Body of pancreas (tissue), 4 donors: ENCODE results near the gene ADGRV1. TPM values are rescaled to one million over a fixed set of nuclear protein-coding genes. Genes with fewer than 3 reads are reported as not detected.
"Not testable (repeated sequence)": the region's sequence is repeated elsewhere in the genome, so short reads cannot be mapped to it uniquely, and the experiment has no call there.

Experiments used
- ATAC-seq: fragments of 150-250 bp; one replicate; pipeline ENCODE4 v1.9.1; 2016
- DNase-seq, 4 donors: peaks; one replicate each; pipeline ENCODE4 v3.0.0-alpha.2; 2019
- H3K27ac ChIP-seq, 4 donors: fragments of 200-600 bp; sonication (generic); 1 replicate in 3 of 4; 2 replicates in 1 of 4; pipeline versions ENCODE4 v1.5.1 to v1.6.1; 2016 to 2019; ENCODE audit warnings: mild to moderate bottlenecking in 1 of 4, mixed read lengths in 1 of 4, moderate library complexity in 1 of 4
- H3K27me3 ChIP-seq, 2 donors: fragments of 200-600 bp; sonication (generic); one replicate each; pipeline ENCODE4 v1.6.0; 2016; ENCODE audit warnings: mild to moderate bottlenecking in 1 of 2
- H3K36me3 ChIP-seq, 2 donors: fragments of 200-600 bp; sonication (generic); replicated peaks in 1 of 2; 2 replicates each; pipeline ENCODE4 v1.5.1; 2016; ENCODE audit warnings: low read depth in 2 of 2; ENCODE audit not compliant: insufficient read depth in 1 of 2
- H3K4me1 ChIP-seq: fragments of 200-600 bp; sonication (generic); one replicate; pipeline ENCODE4 v1.6.0; 2016
- H3K4me3 ChIP-seq, 2 donors: fragments of 200-600 bp; sonication (generic); 1 replicate in 1 of 2; 2 replicates in 1 of 2; pipeline ENCODE4 v1.5.1; 2016 to 2019
- H3K9me3 ChIP-seq, 3 donors: fragments of 200-600 bp; sonication (generic); 1 replicate in 2 of 3; 2 replicates in 1 of 3; pipeline ENCODE4 v1.5.1; 2016
- CTCF ChIP-seq, 7 experiments: fragments of 450-650 bp in 4 of 7; fragments of 200-600 bp in 3 of 7; sonication (generic) in 3 of 7; IDR thresholded peaks; one replicate each; pipeline ENCODE4 v1.5.1; 2016 to 2019; ENCODE audit warnings: antibody characterized with exemption in 7 of 7
- POLR2A ChIP-seq, 3 donors: fragments of 450-650 bp; IDR thresholded peaks; one replicate each; pipeline ENCODE4 v1.6.1; 2016; ENCODE audit warnings: antibody characterized with exemption in 3 of 3, mild to moderate bottlenecking in 2 of 3
- WGBS, 2 donors: methylation state at CpG; one replicate each; pipeline ENCODE4 v1.1.5; 2017; 5-methylcytosine and 5-hydroxymethylcytosine counted together
- intact Hi-C: fragments of 100-400 bp; cut with DNase I; formaldehyde crosslinking; loops from one replicate; pipeline ENCODE4 v1.15.1; 2023
- total RNA-seq, 2 donors: library from RNA; depleted of rRNA; stranded (reverse); fragments of >200 nt; gene quantifications; one replicate each; pipeline ENCODE4 v1.1.0, GENCODE V29; 2016

Gene ADGRV1
- total RNA-seq, 2 donors from 2014 or later: 19.2 to 21.4 TPM

GRCh38 chr5:91032125-91032524 lies 473.5 kb downstream of the ADGRV1 start:
- 79 to 82% methylated on average over 5 of the region's 5 CpGs for WGBS, 2 donors
- TF ChIP-seq POLR2A (IDR thresholded peaks at IDR 0.05) (no peak), CTCF (IDR thresholded peaks at IDR 0.05) (no peak)
- ATAC-seq: no peak

GRCh38 chr5:91033370-91033769 lies 474.8 kb downstream of the ADGRV1 start:
- 91 to 100% methylated on average over 1 of the region's 1 CpG for WGBS, 2 donors

More at GRCh38 chr5:91032125-91032524, 473.5 kb downstream of the ADGRV1 start:
- no peaks in the 10 kb centered on the region for H3K9me3 ChIP-seq
- no peak overlapping the region for H3K27ac ChIP-seq
- intact Hi-C loops: no loop called here
- no peaks in the 10 kb centered on the region for H3K27me3 ChIP-seq
- DNase-seq: no peak
- no peaks in the 10 kb centered on the region for H3K36me3 ChIP-seq
- H3K4me1 ChIP-seq: peaks cover 14% of the 10 kb centered on the region
- no peak overlapping the region for H3K4me3 ChIP-seq

GRCh38 chr5:91038180-91038808 lies 479.7 kb downstream of the ADGRV1 start:
- TF ChIP-seq CTCF (IDR thresholded peaks at IDR 0.05) (no peak), POLR2A (IDR thresholded peaks at IDR 0.05) (no peak)
- no peaks in the 10 kb centered on the region for H3K36me3 ChIP-seq
- no peak for ATAC-seq
- intact Hi-C loops: no loop called here
- no peaks in the 10 kb centered on the region for H3K9me3 ChIP-seq
- H3K4me1 ChIP-seq: no peaks in the 10 kb centered on the region
- H3K4me3 ChIP-seq: no peak overlapping the region
- DNase-seq: no peak
- H3K27ac ChIP-seq: no peak overlapping the region
- 57 to 69% methylated on average over 2 of the region's 2 CpGs for WGBS, 2 donors
- no peaks in the 10 kb centered on the region for H3K27me3 ChIP-seq

More at GRCh38 chr5:91033370-91033769, 474.8 kb downstream of the ADGRV1 start:
- Histone ChIP-seq H3K4me1 (peaks cover 2% of the 10 kb centered on the region), H3K27ac (no peak overlapping the region), H3K9me3 (no peaks in the 10 kb centered on the region), H3K36me3 (no peaks in the 10 kb centered on the region), H3K27me3 (no peaks in the 10 kb centered on the region), H3K4me3 (no peak overlapping the region)
- intact Hi-C loops: no loop called here
- peak in 1 of 4 donors; percentile 8 for DNase-seq
- TF ChIP-seq POLR2A (IDR thresholded peaks at IDR 0.05): no peak
- no peak for TF ChIP-seq CTCF (IDR thresholded peaks at IDR 0.05)
- no peak for ATAC-seq

- H3K36me3 ChIP-seq, H3K27ac ChIP-seq, ATAC-seq, DNase-seq, H3K27me3 ChIP-seq, H3K9me3 ChIP-seq, H3K4me1 ChIP-seq, intact Hi-C loops, H3K4me3 ChIP-seq: not testable (repeated sequence)
- 87 to 91% methylated on average over 1 of the region's 1 CpG for WGBS, 2 donors
Observed at GRCh38 chr5:91041132-91041531, 482.5 kb downstream of the ADGRV1 start.

GRCh38 chr5:91042247-91042935 lies 483.8 kb downstream of the ADGRV1 start:
- no peaks in the 10 kb centered on the region for H3K4me1 ChIP-seq
- no peaks in the 10 kb centered on the region for H3K9me3 ChIP-seq
- H3K4me3 ChIP-seq: no peak overlapping the region
- intact Hi-C loops: no loop called here
- DNase-seq: no peak
- H3K27me3 ChIP-seq: no peaks in the 10 kb centered on the region
- WGBS, 2 donors: 91 to 97% methylated on average over 1 of the region's 1 CpG
- no peak overlapping the region for H3K27ac ChIP-seq
- TF ChIP-seq POLR2A (IDR thresholded peaks at IDR 0.05): no peak
- no peak for TF ChIP-seq CTCF (IDR thresholded peaks at IDR 0.05)
- no peaks in the 10 kb centered on the region for H3K36me3 ChIP-seq
- ATAC-seq: no peak
